ENCODE results near the gene NR2E1.

NR2E1 gene

GRCh38 chr6:108171918-108172516, 6.2 kb downstream of the NR2E1 start:
- DNase-seq = no peak

- DNase-seq = peak in 1 of 5 experiments; percentile 45
Measured at GRCh38 chr6:108174371-108175175, 8.8 kb downstream of the NR2E1 start.

- DNase-seq = no peak
Measured at GRCh38 chr6:108175176-108175591, 9.4 kb downstream of the NR2E1 start.

GRCh38 chr6:108175592-108176279, 9.9 kb downstream of the NR2E1 start:
- no peak for DNase-seq

GRCh38 chr6:108176281-108177089, 10.7 kb downstream of the NR2E1 start:
- DNase-seq = no peak

GRCh38 chr6:108179741-108180140, 13.9 kb downstream of the NR2E1 start:
- DNase-seq = no peak

- DNase-seq = no peak
Measured at GRCh38 chr6:108180266-108180665, 14.4 kb downstream of the NR2E1 start.

GRCh38 chr6:108180776-108181175, 15.0 kb downstream of the NR2E1 start:
- no peak for DNase-seq

GRCh38 chr6:108186226-108186625, 20.4 kb downstream of the NR2E1 start:
- no peak for DNase-seq

GRCh38 chr6:108187519-108187918, 21.7 kb downstream of the NR2E1 start:
- DNase-seq = no peak

GRCh38 chr6:108193131-108193530, 27.3 kb downstream of the NR2E1 start:
- no peak for DNase-seq

- DNase-seq = no peak
Measured at GRCh38 chr6:108193835-108194234, 28.0 kb downstream of the NR2E1 start.

- DNase-seq = no peak
Measured at GRCh38 chr6:108194503-108194902, 28.7 kb downstream of the NR2E1 start.

- DNase-seq = no peak
Measured at GRCh38 chr6:108195209-108195608, 29.4 kb downstream of the NR2E1 start.

GRCh38 chr6:108198761-108199498, 33.1 kb downstream of the NR2E1 start:
- DNase-seq = no peak

- no peak for DNase-seq
Measured at GRCh38 chr6:108200186-108200585, 34.4 kb downstream of the NR2E1 start.

- DNase-seq = no peak
Measured at GRCh38 chr6:108200631-108201030, 34.8 kb downstream of the NR2E1 start.

- no peak for DNase-seq
Measured at GRCh38 chr6:108203189-108204112, 37.6 kb downstream of the NR2E1 start.

- no peak for DNase-seq
Measured at GRCh38 chr6:108207013-108207412, 41.2 kb downstream of the NR2E1 start.

GRCh38 chr6:108209738-108210137, 43.9 kb downstream of the NR2E1 start:
- no peak for DNase-seq

GRCh38 chr6:108210556-108210955, 44.7 kb downstream of the NR2E1 start:
- DNase-seq = no peak

Measured in T-helper 2 cell (primary cell).